GM23338 (cell line): ENCODE results near the gene ARHGEF11. TPM values are rescaled to one million over a fixed set of nuclear protein-coding genes. Genes with fewer than 3 reads are reported as not detected.

Experiments used
- ATAC-seq: fragments of 200-7000 bp; cut with Tn5 transposase; 3 replicates; pipeline ENCODE4 v1.9.1; 2020
- DNase-seq: peaks from one replicate; pipeline ENCODE4 v3.0.0-alpha.2; 2015; ENCODE audit warnings: low spot score
- H2AFZ ChIP-seq: fragments of 200-600 bp; sonication (generic); 2 replicates; pipeline ENCODE4 v1.8.0; 2016; ENCODE audit warnings: antibody characterized with exemption, mild to moderate bottlenecking, moderate library complexity
- H3F3A ChIP-seq: fragments of 200-600 bp; sonication (generic); replicated peaks from 2 replicates; pipeline ENCODE4 v1.8.0; 2017; ENCODE audit warnings: antibody characterized with exemption, mixed run types, low read depth
- H3K27ac ChIP-seq: fragments of 200-600 bp; sonication (generic); 2 replicates; pipeline ENCODE4 v1.6.1; 2016; ENCODE audit warnings: low read depth
- H3K27me3 ChIP-seq: fragments of 200-600 bp; sonication (generic); 2 replicates; pipeline ENCODE4 v1.8.0; 2016; ENCODE audit warnings: mild to moderate bottlenecking, mixed run types, moderate library complexity; ENCODE audit not compliant: insufficient read depth
- H3K36me3 ChIP-seq: fragments of 200-600 bp; sonication (generic); 2 replicates; pipeline ENCODE4 v1.8.0; 2016; ENCODE audit warnings: mild to moderate bottlenecking; ENCODE audit not compliant: insufficient read depth
- H3K4me1 ChIP-seq: fragments of 200-600 bp; sonication (generic); 2 replicates; pipeline ENCODE4 v1.8.0; 2016; ENCODE audit warnings: mild to moderate bottlenecking, moderate library complexity; ENCODE audit not compliant: insufficient read depth
- H3K4me2 ChIP-seq: fragments of 200-600 bp; sonication (generic); 2 replicates; pipeline ENCODE4 v1.7.1; 2017; ENCODE audit warnings: mixed run types
- H3K4me3 ChIP-seq: fragments of 200-600 bp; sonication (generic); 2 replicates; pipeline ENCODE4 v1.6.1; 2016; ENCODE audit warnings: mixed run types
- H3K79me2 ChIP-seq: fragments of 200-600 bp; sonication (generic); replicated peaks from 2 replicates; pipeline ENCODE4 v1.8.0; 2017; ENCODE audit warnings: mild to moderate bottlenecking; ENCODE audit not compliant: insufficient read depth
- H3K9me2 ChIP-seq: fragments of 200-600 bp; sonication (generic); 2 replicates; pipeline ENCODE4 v1.8.0; 2017; ENCODE audit not compliant: insufficient read depth
- H4K20me1 ChIP-seq: fragments of 200-600 bp; sonication (generic); replicated peaks from 2 replicates; pipeline ENCODE4 v1.8.0; 2017; ENCODE audit warnings: mild to moderate bottlenecking; ENCODE audit not compliant: insufficient read depth
- H3K27ac Mint-ChIP-seq: 2 replicates; pipeline ENCODE4 v1.8.0; 2020; ENCODE audit warnings: inconsistent platforms, mild to moderate bottlenecking, moderate library complexity, mixed read lengths
- H3K27me3 Mint-ChIP-seq: 3 replicates; pipeline ENCODE4 v1.8.0; 2022; ENCODE audit warnings: low read depth, mild to moderate bottlenecking, moderate library complexity, mixed read lengths, inconsistent platforms; ENCODE audit not compliant: insufficient read depth, poor library complexity
- H3K36me3 Mint-ChIP-seq: 3 replicates; pipeline ENCODE4 v1.8.0; 2021; ENCODE audit warnings: low read depth, mild to moderate bottlenecking, inconsistent platforms, moderate library complexity, mixed read lengths
- H3K4me1 Mint-ChIP-seq: 3 replicates; pipeline ENCODE4 v1.8.0; 2020; ENCODE audit warnings: mild to moderate bottlenecking, inconsistent platforms, mixed read lengths
- H3K4me3 Mint-ChIP-seq: 3 replicates; pipeline ENCODE4 v1.8.0; 2021; ENCODE audit warnings: moderate library complexity, mild to moderate bottlenecking, inconsistent platforms, mixed read lengths
- H3K9me3 Mint-ChIP-seq: 3 replicates; pipeline ENCODE4 v1.8.0; 2020; ENCODE audit warnings: moderate library complexity, mild to moderate bottlenecking, inconsistent platforms, mixed read lengths
- CREB1 ChIP-seq: fragments of 250-450 bp; sonication (Bioruptor Pico); IDR thresholded peaks from 2 replicates; pipeline ENCODE4 v1.5.0; 2020; ENCODE audit warnings: low read depth, mild to moderate bottlenecking, moderate library complexity
- CTCF ChIP-seq, 2 experiments: fragments of 200-600 bp in 1 of 2; sonication (generic) in 1 of 2; conservative IDR thresholded peaks; 2 replicates each; pipeline versions ENCODE4 v1.5.1 to v1.6.1; 2016 to 2017; ENCODE audit warnings: antibody characterized with exemption in 2 of 2, low read depth in 2 of 2, mild to moderate bottlenecking in 2 of 2, moderate library complexity in 1 of 2
- EZH2 ChIP-seq: fragments of 200-600 bp; sonication (generic); IDR thresholded peaks from one replicate; pipeline ENCODE4 v1.8.0; 2017; ENCODE audit warnings: antibody characterized with exemption, mild to moderate bottlenecking, low read depth; ENCODE audit not compliant: unreplicated experiment
- EZH2phosphoT487 ChIP-seq: fragments of 200-600 bp; sonication (generic); IDR thresholded peaks from one replicate; pipeline ENCODE4 v1.8.1; 2018; ENCODE audit warnings: antibody characterized with exemption; ENCODE audit not compliant: unreplicated experiment
- JUNB ChIP-seq: IDR thresholded peaks from one replicate; pipeline ENCODE4 v1.6.1; 2016; ENCODE audit warnings: antibody characterized with exemption; ENCODE audit not compliant: unreplicated experiment
- NANOG ChIP-seq: IDR thresholded peaks from 2 replicates; pipeline ENCODE4 v1.6.1; 2016; ENCODE audit warnings: antibody characterized with exemption, borderline replicate concordance
- POLR2AphosphoS5 ChIP-seq: IDR thresholded peaks from 2 replicates; pipeline ENCODE4 v1.6.1; 2016; ENCODE audit warnings: antibody characterized with exemption, low read depth
- REST ChIP-seq: IDR thresholded peaks from one replicate; pipeline ENCODE4 v1.6.1; 2018; ENCODE audit warnings: antibody characterized with exemption; ENCODE audit not compliant: unreplicated experiment
- STAT1 ChIP-seq: IDR thresholded peaks from one replicate; pipeline ENCODE4 v1.6.1; 2016; ENCODE audit warnings: antibody characterized with exemption; ENCODE audit not compliant: unreplicated experiment
- ZNF114 ChIP-seq: fragments of 250-450 bp; sonication (Bioruptor Pico); IDR thresholded peaks from 2 replicates; pipeline ENCODE4 v1.5.0; 2020; ENCODE audit warnings: mild to moderate bottlenecking, moderate library complexity
- ZNF331 ChIP-seq: fragments of 250-450 bp; sonication (Bioruptor Pico); IDR thresholded peaks from 2 replicates; pipeline ENCODE4 v1.5.0; 2020; ENCODE audit warnings: low read depth, mild to moderate bottlenecking, moderate library complexity
- ZNF462 ChIP-seq: fragments of 250-450 bp; sonication (Bioruptor Pico); IDR thresholded peaks from 2 replicates; pipeline ENCODE4 v1.5.0; 2020; ENCODE audit warnings: mild to moderate bottlenecking, moderate library complexity
- polyA plus RNA-seq: library from polyadenylated mRNA; unstranded; fragments of >200 nt; fragmentation: Nextera tagmentation; extraction: Ambion mirVana; gene quantifications from 2 replicates; pipeline ENCODE4 v1.2.1, GENCODE V29; 2016
- total RNA-seq: library from RNA; depleted of rRNA; stranded (reverse); fragments of >200 nt; shearing (Covaris generic); gene quantifications from 2 replicates; pipeline ENCODE4 v1.2.3, GENCODE V29; 2014

ARHGEF11 gene
- total and polyA plus RNA-seq, 2 experiments from 2014 or later, result 12.3 to 33.7 TPM

- TF ChIP-seq ZNF331 (CRISPR knock-in tag) (no peak), JUNB (no peak)
Observed at GRCh38 chr1:157019457-157019856, 26.1 kb downstream of the ARHGEF11 start (continued).

- DNase-seq, result no peak
- H3K4me3 Mint-ChIP-seq, result no peak overlapping the region
- ATAC-seq, result no peak
Observed at GRCh38 chr1:157011845-157012244, 33.7 kb downstream of the ARHGEF11 start.

More at GRCh38 chr1:157011845-157012244, 33.7 kb downstream of the ARHGEF11 start:
- no peak overlapping the region for H3K27ac ChIP-seq
- H3F3A ChIP-seq, result no peaks in the 10 kb centered on the region
- Mint-ChIP-seq H3K36me3 (no peaks in the 10 kb centered on the region), H3K9me3 (no peaks in the 10 kb centered on the region), H3K27me3 (peaks cover 2% of the 10 kb centered on the region), H3K27ac (no peak overlapping the region), H3K4me1 (peaks cover 8% of the 10 kb centered on the region; the same call in 2 of the 3 replicates)
- no peaks in the 10 kb centered on the region for H3K27me3 ChIP-seq
- H4K20me1 ChIP-seq, result peaks cover 23% of the 10 kb centered on the region
- no peaks in the 10 kb centered on the region for H3K36me3 ChIP-seq
- TF ChIP-seq CTCF (conservative IDR thresholded peaks at IDR 0.05; ENCODE audit: low read depth in 2 of 2) (no peak), JUNB (no peak), STAT1 (no peak), EZH2 (no peak), NANOG (no peak), POLR2AphosphoS5 (no peak), REST (no peak), ZNF462 (CRISPR knock-in tag) (no peak), ZNF331 (CRISPR knock-in tag) (no peak), CREB1 (CRISPR knock-in tag) (no peak), EZH2phosphoT487 (no peak), ZNF114 (CRISPR knock-in tag) (no peak)
- H2AFZ ChIP-seq, result no peak overlapping the region
- no peaks in the 10 kb centered on the region for H3K9me2 ChIP-seq
- H3K4me3 ChIP-seq, result no peak overlapping the region
- no peak overlapping the region for H3K4me2 ChIP-seq
- H3K79me2 ChIP-seq, result peaks cover 83% of the 10 kb centered on the region
- H3K4me1 ChIP-seq, result peaks cover 5% of the 10 kb centered on the region; the same call in 1 of the 2 replicates
